HFF-Myc (cell line): ENCODE data around the gene ZBTB2.

Experiments
- DNase-seq: peaks from one replicate; pipeline ENCODE4 v3.0.0-alpha.2; 2011; ENCODE audit warnings: low read depth; ENCODE audit errors: extremely low read depth
- H3K4me3 ChIP-seq: replicated peaks from 2 replicates; pipeline ENCODE4 v1.5.1; 2011; ENCODE audit warnings: low read depth, mild to moderate bottlenecking, control low read depth, low read length
- TF ChIP-seq, protein P1 (sequence below): IDR thresholded peaks from 2 replicates; pipeline ENCODE4 v1.5.1; 2012; ENCODE audit warnings: mild to moderate bottlenecking, low read depth, low read length, control low read depth; ENCODE audit errors: missing control alignments

The ZBTB2 gene

DNA sequence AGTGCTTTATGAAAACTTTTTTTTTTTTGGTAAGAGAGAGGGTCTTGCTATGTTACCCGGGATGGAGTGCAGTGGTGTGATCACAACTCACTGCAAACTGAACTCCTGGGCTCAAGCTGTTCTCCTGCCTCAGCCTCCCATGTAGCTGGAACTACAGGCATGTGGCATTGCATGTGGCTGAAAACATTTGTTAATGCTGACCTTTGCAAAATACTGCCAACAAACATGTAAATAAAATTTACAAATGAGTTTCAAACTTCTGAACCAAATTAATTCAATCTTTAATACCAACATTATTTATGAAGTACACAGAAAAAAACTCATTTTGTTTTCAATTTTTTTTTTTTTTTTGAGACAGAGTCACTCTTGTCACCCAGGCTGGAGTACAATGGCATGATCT lies 26.1 kb upstream of the ZBTB2 start:
- TF ChIP-seq, protein P1, sequence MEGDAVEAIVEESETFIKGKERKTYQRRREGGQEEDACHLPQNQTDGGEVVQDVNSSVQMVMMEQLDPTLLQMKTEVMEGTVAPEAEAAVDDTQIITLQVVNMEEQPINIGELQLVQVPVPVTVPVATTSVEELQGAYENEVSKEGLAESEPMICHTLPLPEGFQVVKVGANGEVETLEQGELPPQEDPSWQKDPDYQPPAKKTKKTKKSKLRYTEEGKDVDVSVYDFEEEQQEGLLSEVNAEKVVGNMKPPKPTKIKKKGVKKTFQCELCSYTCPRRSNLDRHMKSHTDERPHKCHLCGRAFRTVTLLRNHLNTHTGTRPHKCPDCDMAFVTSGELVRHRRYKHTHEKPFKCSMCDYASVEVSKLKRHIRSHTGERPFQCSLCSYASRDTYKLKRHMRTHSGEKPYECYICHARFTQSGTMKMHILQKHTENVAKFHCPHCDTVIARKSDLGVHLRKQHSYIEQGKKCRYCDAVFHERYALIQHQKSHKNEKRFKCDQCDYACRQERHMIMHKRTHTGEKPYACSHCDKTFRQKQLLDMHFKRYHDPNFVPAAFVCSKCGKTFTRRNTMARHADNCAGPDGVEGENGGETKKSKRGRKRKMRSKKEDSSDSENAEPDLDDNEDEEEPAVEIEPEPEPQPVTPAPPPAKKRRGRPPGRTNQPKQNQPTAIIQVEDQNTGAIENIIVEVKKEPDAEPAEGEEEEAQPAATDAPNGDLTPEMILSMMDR = no peak
- no peak for DNase-seq
- H3K4me3 ChIP-seq = no peak overlapping the region

DNA sequence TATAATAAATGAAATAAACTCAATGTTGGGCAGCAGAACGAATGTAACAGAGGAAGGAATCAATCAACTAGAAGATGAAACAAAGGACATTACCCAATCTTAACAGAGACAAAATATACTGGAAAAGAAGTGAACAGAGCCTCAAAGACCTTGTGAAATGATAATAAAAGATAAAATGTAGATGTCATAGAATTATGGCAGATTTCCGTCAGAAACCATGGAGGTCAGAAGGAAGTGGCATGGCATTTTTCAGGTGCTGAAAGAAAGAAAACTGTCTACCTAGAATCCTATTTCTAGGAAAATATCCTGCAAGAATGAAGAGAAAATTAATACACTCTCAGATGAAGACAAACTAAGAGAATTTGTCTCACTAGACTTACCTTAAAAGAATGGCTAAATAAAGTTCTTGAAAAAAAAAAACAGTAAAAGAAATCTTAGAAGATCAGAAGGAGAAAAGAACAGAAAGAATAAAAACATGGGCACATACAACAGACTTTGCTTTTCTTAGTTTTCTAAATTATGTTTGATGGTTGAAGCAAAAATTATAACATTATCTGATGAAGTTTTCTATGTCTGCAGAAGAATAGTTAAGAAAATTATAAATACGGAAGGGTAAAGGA lies 23.4 kb upstream of the ZBTB2 start:
- no peak for DNase-seq

DNA sequence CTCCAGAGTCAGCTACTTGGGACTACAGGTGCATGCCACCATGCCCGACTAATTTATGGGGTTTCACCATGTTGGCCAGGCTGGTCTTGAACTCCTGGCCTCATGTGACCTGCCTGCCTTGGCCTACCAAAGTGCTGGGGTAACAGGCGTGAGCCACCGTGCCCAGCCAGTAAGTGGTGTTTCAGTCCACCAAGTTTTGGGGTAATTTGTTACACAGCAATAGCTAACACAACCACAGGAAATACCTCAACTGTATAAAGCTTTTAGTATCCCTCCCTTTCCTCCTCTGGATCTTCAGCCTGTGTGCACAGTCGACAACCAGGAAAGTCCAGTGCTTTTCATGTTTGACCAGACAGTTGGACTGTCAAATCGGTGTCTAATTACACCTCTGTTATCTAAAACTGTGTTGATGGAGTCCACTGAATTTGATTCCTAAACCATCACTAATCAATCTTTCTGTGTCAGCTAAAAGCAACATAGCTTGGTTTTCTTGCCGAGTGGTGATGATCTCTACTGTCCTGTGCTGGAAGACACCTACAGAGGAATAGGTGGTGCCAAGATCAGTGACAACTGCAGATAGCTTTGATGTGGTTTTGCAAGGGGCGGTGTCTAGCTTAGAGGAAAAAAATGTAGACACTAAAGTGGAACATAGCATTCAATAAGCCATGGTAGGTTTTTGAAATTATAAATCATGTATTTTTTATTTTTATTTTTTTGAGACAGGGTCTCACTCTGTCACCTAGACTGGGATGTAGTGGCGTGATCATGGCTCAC lies 22.2 kb upstream of the ZBTB2 start:
- no peak for DNase-seq
- no peak overlapping the region for H3K4me3 ChIP-seq
- TF ChIP-seq, protein P1 = no peak

More for the DNA sequence above, 23.4 kb upstream of the ZBTB2 start:
- TF ChIP-seq, protein P1 = no peak
- H3K4me3 ChIP-seq = no peak overlapping the region

DNA sequence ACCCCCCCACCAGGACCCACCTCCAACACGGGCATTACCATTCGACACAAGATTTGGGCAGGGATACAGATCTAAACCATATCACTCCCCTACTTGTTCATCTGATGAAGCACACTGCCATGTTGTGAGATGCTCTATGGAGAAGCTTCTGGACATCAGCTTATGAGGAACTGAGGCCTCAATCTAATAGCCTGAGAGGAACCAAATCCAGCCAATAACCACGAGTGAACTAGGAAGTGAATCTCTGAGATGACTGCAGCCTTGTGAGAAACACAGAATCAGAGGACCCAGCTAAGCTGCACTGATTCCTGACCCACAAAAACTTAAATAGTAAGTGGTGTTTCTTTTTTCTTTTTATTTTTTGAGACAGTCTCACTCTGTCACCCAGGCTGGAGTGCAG lies 21.6 kb upstream of the ZBTB2 start:
- no peak overlapping the region for H3K4me3 ChIP-seq
- TF ChIP-seq, protein P1 = no peak
- DNase-seq = no peak

DNA sequence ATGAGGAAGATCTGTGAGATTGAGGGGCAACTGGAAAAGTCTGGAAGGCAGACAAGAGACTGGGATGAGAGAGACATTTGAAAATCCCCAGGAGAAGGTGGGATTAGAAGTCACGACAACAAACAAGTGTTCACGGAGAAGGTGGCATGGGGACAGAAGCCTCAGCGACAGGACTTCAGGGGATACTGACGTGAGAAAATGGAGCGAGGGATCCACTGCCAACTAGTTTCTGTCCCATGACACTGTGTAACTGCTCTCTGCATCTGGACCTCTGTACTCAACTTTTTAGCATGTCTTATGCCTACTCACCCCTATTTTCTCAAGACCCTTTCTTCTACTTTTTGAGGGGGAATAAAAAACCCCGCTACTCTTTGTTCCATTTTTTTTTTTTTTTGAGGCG lies 18.3 kb upstream of the ZBTB2 start:
- TF ChIP-seq, protein P1 = no peak
- no peak for DNase-seq

DNA sequence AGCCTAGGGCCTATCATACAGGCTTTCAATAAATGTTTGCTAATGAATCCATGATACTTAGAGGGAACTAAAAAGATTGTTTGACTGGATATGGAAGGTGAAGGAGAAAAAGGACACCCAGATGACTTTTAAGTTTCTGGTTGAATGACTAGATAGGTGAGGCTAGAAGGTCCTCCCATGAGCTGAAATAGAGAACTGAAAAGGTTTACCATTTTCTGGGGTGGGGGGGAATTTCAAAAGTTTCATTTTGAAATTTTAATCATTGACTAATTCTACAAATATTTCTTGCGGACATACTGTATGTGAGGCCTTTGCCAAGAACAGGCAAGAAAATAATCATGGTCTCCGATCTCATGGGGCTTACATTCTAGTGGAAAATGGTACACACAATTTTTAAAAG lies 17.9 kb upstream of the ZBTB2 start:
- no peak overlapping the region for H3K4me3 ChIP-seq
- TF ChIP-seq, protein P1 = no peak
- DNase-seq = no peak

More for the DNA sequence above, 18.3 kb upstream of the ZBTB2 start:
- H3K4me3 ChIP-seq = no peak overlapping the region

DNA sequence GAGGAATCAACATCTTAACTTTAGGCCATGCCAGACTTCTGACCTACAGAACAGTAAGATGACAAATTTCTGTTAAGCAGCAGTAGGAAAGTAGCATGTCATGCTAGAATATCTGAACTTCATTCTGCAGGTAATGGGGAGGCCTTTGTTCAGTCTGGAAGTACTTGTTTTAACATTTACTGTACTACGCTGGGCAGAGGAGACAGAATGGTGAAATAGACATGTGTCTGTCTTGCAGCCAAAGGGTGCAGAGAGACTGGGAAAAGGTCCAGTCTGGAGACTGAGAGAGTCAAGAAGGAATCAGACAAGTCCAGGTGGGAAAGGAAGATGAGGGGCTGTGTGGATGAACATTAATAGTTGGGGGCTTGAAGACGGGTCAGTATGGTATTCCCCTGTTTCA lies 17.5 kb upstream of the ZBTB2 start:
- no peak overlapping the region for H3K4me3 ChIP-seq
- TF ChIP-seq, protein P1 = no peak
- DNase-seq = no peak
